HG03025 (cell line): ENCODE data around the gene NHS.
"Not testable (repeated sequence)": the region's sequence is repeated elsewhere in the genome, so short reads cannot be mapped to it uniquely, and the experiment has no call there.

Experiments
- ATAC-seq: cut with Tn5 transposase; IDR thresholded peaks from one replicate; pipeline ENCODE4 v1.9.1; 2021; ENCODE audit warnings: mild to moderate bottlenecking, moderate library complexity; ENCODE audit not compliant: unreplicated experiment, low FRiP score

The NHS gene

GRCh38 chrX:17442898-17443297 is 67.9 kb downstream of the NHS start:
- ATAC-seq = no peak

- ATAC-seq = no peak
These were observed 68.6 kb downstream of the NHS start for GRCh38 chrX:17443556-17443955.

- not testable (repeated sequence) for ATAC-seq
These were observed 71.3 kb downstream of the NHS start for GRCh38 chrX:17446269-17446668.

- ATAC-seq = no peak
These were observed 73.2 kb downstream of the NHS start for GRCh38 chrX:17448188-17448587.

GRCh38 chrX:17449866-17450265 is 74.9 kb downstream of the NHS start:
- no peak for ATAC-seq

GRCh38 chrX:17453788-17454187 is 78.8 kb downstream of the NHS start:
- no peak for ATAC-seq

- no peak for ATAC-seq
These were observed 81.5 kb downstream of the NHS start for GRCh38 chrX:17456526-17456925.

GRCh38 chrX:17459008-17459611 is 84.1 kb downstream of the NHS start:
- no peak for ATAC-seq

GRCh38 chrX:17459661-17460060 is 84.7 kb downstream of the NHS start:
- ATAC-seq = no peak

- no peak for ATAC-seq
These were observed 87.9 kb downstream of the NHS start for GRCh38 chrX:17462881-17463280.

GRCh38 chrX:17464194-17464593 is 89.2 kb downstream of the NHS start:
- ATAC-seq = no peak

GRCh38 chrX:17465201-17465600 is 90.2 kb downstream of the NHS start:
- ATAC-seq = no peak

- no peak for ATAC-seq
These were observed 90.8 kb downstream of the NHS start for GRCh38 chrX:17465802-17466201.

GRCh38 chrX:17470136-17470535 is 95.1 kb downstream of the NHS start:
- ATAC-seq = no peak

GRCh38 chrX:17471121-17471520 is 96.1 kb downstream of the NHS start:
- no peak for ATAC-seq

- ATAC-seq = no peak
These were observed 96.9 kb downstream of the NHS start for GRCh38 chrX:17471861-17472260.

- no peak for ATAC-seq
These were observed 97.4 kb downstream of the NHS start for GRCh38 chrX:17472424-17472823.

GRCh38 chrX:17473021-17473420 is 98.0 kb downstream of the NHS start:
- ATAC-seq = no peak

- no peak for ATAC-seq
These were observed 99.9 kb downstream of the NHS start for GRCh38 chrX:17474892-17475291.

GRCh38 chrX:17475449-17476217 is 100.6 kb downstream of the NHS start:
- ATAC-seq = no peak

- no peak for ATAC-seq
These were observed 101.4 kb downstream of the NHS start for GRCh38 chrX:17476411-17476810.

- ATAC-seq = no peak
These were observed 106.1 kb downstream of the NHS start for GRCh38 chrX:17481086-17481485.
